NCI-H1092 (cell line): ENCODE data around the gene CLEC2B.

Experiments used
- DNase-seq: peaks from one replicate; lab custom pipeline; 2025; lab: John Stamatoyannopoulos, UW

CLEC2B gene

DNA sequence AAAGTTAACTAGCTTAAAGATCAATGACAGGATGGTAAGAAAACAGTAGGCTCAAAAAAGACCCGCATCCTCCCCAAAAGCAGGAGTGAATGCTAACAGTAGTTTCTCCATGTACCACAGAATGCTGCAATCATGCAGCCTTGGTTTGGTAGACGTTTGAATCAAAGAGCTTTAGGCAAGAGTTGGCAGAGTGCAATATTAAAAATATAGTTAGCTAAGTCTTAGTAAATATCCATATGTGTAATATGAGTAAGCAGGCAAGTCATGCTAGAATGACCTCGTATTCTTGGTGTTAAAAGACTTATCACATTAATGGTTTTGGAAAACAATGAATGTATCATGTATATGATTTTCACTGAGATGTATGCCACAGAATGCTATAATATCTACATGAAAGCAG is 60.6 kb downstream of the CLEC2B start:
- no peak for DNase-seq

GRCh38 chr12:9806714-9807113 is 62.4 kb downstream of the CLEC2B start:
- DNase-seq: no peak

GRCh38 chr12:9805883-9806282 is 63.3 kb downstream of the CLEC2B start:
- no peak for DNase-seq
